Measurements from ENCODE around the gene FAM9C. TPM values are rescaled to one million over a fixed set of nuclear protein-coding genes. Genes with fewer than 3 reads are reported as not detected.

Gene FAM9C
- not detected in 2 replicates for total RNA-seq

GRCh38 chrX:13044441-13044840 lies at the start of gene FAM9C:
TSS of gene FAM9C (minus strand) at chrX:13044620. CDS start at chrX:13043789, 831 bp downstream.

Other genes starting within 250 kb of the FAM9C start
- not detected in 2 replicates for gene TLR7, start 177.5 kb downstream of the FAM9C start, total RNA-seq
- not detected in 2 replicates for gene TLR8, start 138.0 kb downstream of the FAM9C start, total RNA-seq
- gene TMSB4X, start 69.5 kb downstream of the FAM9C start, total RNA-seq = 9,433 and 12,377 TPM in 2 replicates